PC-3 (cell line): ENCODE data around the gene XPNPEP1.

Experiments
- CTCF ChIP-seq: fragments of 300-600 bp; sonication (generic); conservative IDR thresholded peaks from 2 replicates; pipeline ENCODE4 v1.5.1; 2017; ENCODE audit warnings: antibody characterized with exemption, low read depth, mild to moderate bottlenecking, low read length
- EZH2 ChIP-seq: fragments of 300-600 bp; sonication (generic); IDR thresholded peaks from one replicate; pipeline ENCODE4 v1.6.1; 2017; ENCODE audit warnings: antibody characterized with exemption, mild to moderate bottlenecking, low read length; ENCODE audit not compliant: unreplicated experiment
- EZH2phosphoT487 ChIP-seq: fragments of 300-600 bp; sonication (generic); IDR thresholded peaks from 2 replicates; pipeline ENCODE4 v1.6.1; 2018; ENCODE audit warnings: mild to moderate bottlenecking, antibody characterized with exemption, low read length, borderline replicate concordance

- TF ChIP-seq EZH2 (no peak), CTCF (no peak), EZH2phosphoT487 (no peak)
These were observed 36.5 kb downstream of the XPNPEP1 start for GRCh38 chr10:109886781-109887140.
